IMR-90 (cell line): ENCODE data around the gene PRDM1. TPM values are rescaled to one million over a fixed set of nuclear protein-coding genes. Genes with fewer than 3 reads are reported as not detected.

ENCODE experiments used
- ATAC-seq: fragments of 200-7000 bp; cut with Tn5 transposase; 2 replicates; pipeline ENCODE4 v1.9.1; 2020; ENCODE audit warnings: low read depth, mild to moderate bottlenecking, moderate library complexity
- BruUV-seq: library from RNA; stranded (reverse); fragments of 400-500 nt; replicated peaks from 2 replicates; lab custom pipeline; 2021; lab: Mats Ljungman, UMichigan
- CTCF ChIA-PET: fragments of 300-600 bp; formaldehyde crosslinking; extraction: SDS; loops from one replicate; lab custom pipeline; 2021; ENCODE audit warnings: antibody characterized with exemption; lab: Yijun Ruan, JAX
- POLR2A ChIA-PET: fragments of 300-600 bp; sonication (Branson Sonifier 250); formaldehyde crosslinking; loops from one replicate; lab custom pipeline; 2022; ENCODE audit warnings: antibody characterized with exemption; ENCODE audit not compliant: unreplicated experiment; lab: Charles Lee
- DNase-seq: peaks from one replicate; pipeline ENCODE4 v3.0.0; 2013
- H2AFZ ChIP-seq: replicated peaks from 2 replicates; pipeline ENCODE3; 2013; ENCODE audit warnings: low read length, mild to moderate bottlenecking; ENCODE audit not compliant: poor library complexity
- H2AK5ac ChIP-seq: 2 replicates; pipeline ENCODE4 v1.6.1; 2013; ENCODE audit warnings: low read depth, low read length, inconsistent platforms
- H2AK9ac ChIP-seq: replicated peaks from 2 replicates; pipeline ENCODE3; 2013; ENCODE audit warnings: mild to moderate bottlenecking, low read depth, low read length, moderate library complexity; ENCODE audit not compliant: poor library complexity
- H2BK120ac ChIP-seq: 2 replicates; pipeline ENCODE4 v1.6.1; 2013; ENCODE audit warnings: low read depth, low read length, inconsistent platforms
- H2BK15ac ChIP-seq: 3 replicates; pipeline ENCODE4 v1.6.1; 2013; ENCODE audit warnings: low read depth, low read length, inconsistent platforms
- H2BK20ac ChIP-seq: 2 replicates; pipeline ENCODE4 v1.6.1; 2013; ENCODE audit warnings: low read depth, mild to moderate bottlenecking, inconsistent platforms, low read length, moderate library complexity
- H2BK5ac ChIP-seq: 2 replicates; pipeline ENCODE4 v1.6.1; 2013; ENCODE audit warnings: mild to moderate bottlenecking, low read depth, low read length, inconsistent platforms; ENCODE audit not compliant: poor library complexity, severe bottlenecking
- H3K14ac ChIP-seq: replicated peaks from 2 replicates; pipeline ENCODE4 v1.6.1; 2013; ENCODE audit warnings: low read depth, low read length, inconsistent platforms
- H3K18ac ChIP-seq: 2 replicates; pipeline ENCODE4 v1.6.1; 2013; ENCODE audit warnings: low read depth, low read length, control low read depth
- H3K23ac ChIP-seq: 2 replicates; pipeline ENCODE4 v1.6.1; 2013; ENCODE audit warnings: low read depth, low read length, inconsistent platforms
- H3K27ac ChIP-seq: 2 replicates; pipeline ENCODE4 v1.5.1; 2013; ENCODE audit warnings: mild to moderate bottlenecking, control low read depth, low read length; ENCODE audit not compliant: insufficient read depth
- H3K27me3 ChIP-seq: 2 replicates; pipeline ENCODE4 v1.6.1; 2013; ENCODE audit warnings: low read length; ENCODE audit not compliant: control insufficient read depth, insufficient read depth
- H3K36me3 ChIP-seq: 2 replicates; pipeline ENCODE4 v1.6.1; 2013; ENCODE audit warnings: low read length, mixed read lengths; ENCODE audit not compliant: control insufficient read depth, insufficient read depth
- H3K4ac ChIP-seq: 2 replicates; pipeline ENCODE4 v1.6.1; 2013; ENCODE audit warnings: low read depth, low read length, inconsistent platforms
- H3K4me1 ChIP-seq: 2 replicates; pipeline ENCODE4 v1.6.1; 2013; ENCODE audit warnings: low read length, mixed read lengths; ENCODE audit not compliant: control insufficient read depth, insufficient read depth
- H3K4me2 ChIP-seq: 2 replicates; pipeline ENCODE4 v1.6.1; 2013; ENCODE audit warnings: low read depth, mild to moderate bottlenecking, control low read depth, low read length, moderate library complexity
- H3K4me3 ChIP-seq: 2 replicates; pipeline ENCODE4 v1.5.1; 2013; ENCODE audit warnings: low read depth, mild to moderate bottlenecking, control low read depth, low read length, moderate library complexity; ENCODE audit not compliant: insufficient read depth
- H3K56ac ChIP-seq: 2 replicates; pipeline ENCODE4 v1.6.1; 2013; ENCODE audit warnings: low read length, inconsistent platforms; ENCODE audit not compliant: insufficient read depth; ENCODE audit errors: extremely low read depth
- H3K79me1 ChIP-seq, 2 experiments: 2 replicates each; pipeline ENCODE4 v1.6.1; 2013; ENCODE audit warnings: low read length in 2 of 2, inconsistent platforms in 1 of 2, low read depth in 1 of 2
- H3K9ac ChIP-seq: 2 replicates; pipeline ENCODE4 v1.6.1; 2013; ENCODE audit warnings: low read depth, low read length, control low read depth
- H3K9me1 ChIP-seq: 2 replicates; pipeline ENCODE4 v1.6.1; 2013; ENCODE audit warnings: low read length, inconsistent platforms; ENCODE audit not compliant: insufficient read depth
- H3K9me3 ChIP-seq: 2 replicates; pipeline ENCODE4 v1.6.1; 2013; ENCODE audit warnings: low read length; ENCODE audit not compliant: control insufficient read depth, insufficient read depth
- H4K20me1 ChIP-seq: 2 replicates; pipeline ENCODE4 v1.6.1; 2013; ENCODE audit warnings: low read length, inconsistent platforms; ENCODE audit not compliant: insufficient read depth
- H4K5ac ChIP-seq: 2 replicates; pipeline ENCODE4 v1.6.1; 2013; ENCODE audit warnings: mild to moderate bottlenecking, low read depth, low read length, control low read depth
- H4K8ac ChIP-seq, 2 experiments: 2 replicates each; pipeline ENCODE4 v1.6.1; 2013; ENCODE audit warnings: low read depth in 2 of 2, low read length in 2 of 2, control low read depth in 1 of 2, inconsistent platforms in 1 of 2
- H4K91ac ChIP-seq: 2 replicates; pipeline ENCODE4 v1.6.1; 2013; ENCODE audit warnings: low read depth, low read length, inconsistent platforms; ENCODE audit not compliant: insufficient read depth
- BHLHE40 ChIP-seq: fragments of 150-350 bp; IDR thresholded peaks from 2 replicates; pipeline ENCODE4 v1.6.1; 2016; ENCODE audit warnings: mild to moderate bottlenecking, low read depth, low read length
- CEBPB ChIP-seq: IDR thresholded peaks from 2 replicates; pipeline ENCODE4 v1.6.1; 2012; ENCODE audit warnings: low read depth, low read length, improper control_type of control experiment
- CHD1 ChIP-seq: IDR thresholded peaks from 2 replicates; pipeline ENCODE4 v1.6.1; 2012; ENCODE audit warnings: low read depth, low read length, improper control_type of control experiment
- ELK1 ChIP-seq: fragments of 150-350 bp; IDR thresholded peaks from 2 replicates; pipeline ENCODE4 v1.6.1; 2016; ENCODE audit warnings: low read depth, mild to moderate bottlenecking, low read length, moderate library complexity, borderline replicate concordance
- FOS ChIP-seq: fragments of 150-350 bp; IDR thresholded peaks from 2 replicates; pipeline ENCODE4 v1.6.1; 2016; ENCODE audit warnings: low read depth, low read length
- MAFK ChIP-seq: IDR thresholded peaks from 2 replicates; pipeline ENCODE4 v1.6.1; 2012; ENCODE audit warnings: low read depth, low read length, improper control_type of control experiment
- MAZ ChIP-seq: IDR thresholded peaks from 2 replicates; pipeline ENCODE4 v1.6.1; 2012; ENCODE audit warnings: low read depth, mild to moderate bottlenecking, low read length, improper control_type of control experiment, moderate library complexity, borderline replicate concordance
- NFE2L2 ChIP-seq: fragments of 150-350 bp; IDR thresholded peaks from 2 replicates; pipeline ENCODE4 v1.6.1; 2016; ENCODE audit warnings: low read depth, mild to moderate bottlenecking, low read length
- POLR2A ChIP-seq: IDR thresholded peaks from 2 replicates; pipeline ENCODE4 v1.6.1; 2012; ENCODE audit warnings: mild to moderate bottlenecking, low read depth, low read length
- RCOR1 ChIP-seq: IDR thresholded peaks from 2 replicates; pipeline ENCODE4 v1.6.1; 2012; ENCODE audit warnings: mild to moderate bottlenecking, low read length, improper control_type of control experiment; ENCODE audit not compliant: insufficient replicate concordance
- WGBS, 2 experiments: methylation state at CpG; one replicate each; pipeline versions ENCODE4 v1.1.5 to v1.1.7; 2013; ENCODE audit warnings: missing lambda C conversion rate in 2 of 2; ENCODE audit not compliant: insufficient read length in 1 of 2; ENCODE audit errors: extremely low coverage in 2 of 2; 5-methylcytosine and 5-hydroxymethylcytosine counted together
- dilution Hi-C: fragments of 300-500 bp; cut with HindIII; formaldehyde crosslinking; loops from one replicate; pipeline ENCODE4 v1.14.3; 2018; ENCODE audit warnings: low sequenced_read_pairs; ENCODE audit not compliant: unreplicated experiment
- in situ Hi-C: fragments of 300-500 bp; cut with MboI; formaldehyde crosslinking; loops from 3 replicates; pipeline ENCODE4 v1.14.3; 2019; ENCODE audit warnings: low sequenced_read_pairs, inconsistent platforms, mixed read lengths
- intact Hi-C: fragments of 100-400 bp; cut with micrococcal nuclease; formaldehyde crosslinking; loops from 2 replicates; pipeline ENCODE4 v1.10.0; 2022
- polyA plus RNA-seq, 3 experiments: library from polyadenylated mRNA; depleted of rRNA; stranded (reverse); fragments of >200 nt; gene quantifications; 2 replicates each; pipeline ENCODE4 v1.2.3, GENCODE V29; 2012; ENCODE audit warnings: low replicate concordance in 1 of 3
- total RNA-seq: library from RNA; depleted of rRNA; stranded (reverse); fragments of >200 nt; gene quantifications from 2 replicates; pipeline ENCODE4 v1.2.3, GENCODE V29; 2012
- TF ChIP-seq, protein P1 (sequence below): fragments of 150-350 bp; IDR thresholded peaks from 2 replicates; pipeline ENCODE4 v1.6.1; 2017; ENCODE audit warnings: mild to moderate bottlenecking, antibody characterized with exemption, low read length, low read depth

PRDM1 gene
- total and polyA plus RNA-seq, 2 of the 4 experiments (the other 2 are of a cell fraction), result 2.3 to 3.0 TPM

GRCh38 chr6:106147476-106147875, 61.3 kb downstream of the PRDM1 start:
- Histone ChIP-seq H3K9ac (no peak overlapping the region), H4K91ac (no peak overlapping the region), H3K36me3 (no peaks in the 10 kb centered on the region), H2BK20ac (no peak overlapping the region), H2AK5ac (no peak overlapping the region), H3K9me3 (no peaks in the 10 kb centered on the region), H2BK5ac (no peak overlapping the region), H3K27me3 (no peaks in the 10 kb centered on the region), H2BK120ac (no peak overlapping the region), H4K8ac (no peak overlapping the region), H3K14ac (no peak overlapping the region), H3K4me2 (no peak overlapping the region), H3K18ac (no peak overlapping the region), H2AFZ (no peak overlapping the region), H3K4ac (no peak overlapping the region), H3K4me1 (peaks cover 11% of the 10 kb centered on the region), H3K56ac (no peak overlapping the region), H3K27ac (no peak overlapping the region), H3K4me3 (no peak overlapping the region), H4K20me1 (no peaks in the 10 kb centered on the region), H3K23ac (no peak overlapping the region; the same call in 1 of the 2 replicates), H3K79me1 (no peaks in the 10 kb centered on the region), H3K9me1 (peaks cover 8% of the 10 kb centered on the region; the same call in 1 of the 2 replicates), H2AK9ac (no peak overlapping the region), H4K5ac (no peak overlapping the region), H2BK15ac (no peak overlapping the region)
- no CpG with 5 or more reads among the region's 2 CpGs for WGBS, 2 experiments
- BruUV-seq, result no TSS peak
- ATAC-seq, result no peak
- POLR2A ChIA-PET, result no interaction called here
- in situ Hi-C loops, result no loop called here
- dilution Hi-C loops, result no loop called here
- no peak for DNase-seq
- intact Hi-C loops, result no loop called here
- CTCF ChIA-PET, result no interaction called here
- TF ChIP-seq POLR2A (no peak), RCOR1 (no peak), MAZ (no peak), NFE2L2 (no peak), FOS (no peak), BHLHE40 (no peak), CEBPB (no peak), CHD1 (no peak), MAFK (no peak), ELK1 (no peak)
- TF ChIP-seq, protein P1, sequence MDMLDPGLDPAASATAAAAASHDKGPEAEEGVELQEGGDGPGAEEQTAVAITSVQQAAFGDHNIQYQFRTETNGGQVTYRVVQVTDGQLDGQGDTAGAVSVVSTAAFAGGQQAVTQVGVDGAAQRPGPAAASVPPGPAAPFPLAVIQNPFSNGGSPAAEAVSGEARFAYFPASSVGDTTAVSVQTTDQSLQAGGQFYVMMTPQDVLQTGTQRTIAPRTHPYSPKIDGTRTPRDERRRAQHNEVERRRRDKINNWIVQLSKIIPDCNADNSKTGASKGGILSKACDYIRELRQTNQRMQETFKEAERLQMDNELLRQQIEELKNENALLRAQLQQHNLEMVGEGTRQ, result no peak
